ENCODE measurements around the gene CYP11A1.

The CYP11A1 gene

DNA sequence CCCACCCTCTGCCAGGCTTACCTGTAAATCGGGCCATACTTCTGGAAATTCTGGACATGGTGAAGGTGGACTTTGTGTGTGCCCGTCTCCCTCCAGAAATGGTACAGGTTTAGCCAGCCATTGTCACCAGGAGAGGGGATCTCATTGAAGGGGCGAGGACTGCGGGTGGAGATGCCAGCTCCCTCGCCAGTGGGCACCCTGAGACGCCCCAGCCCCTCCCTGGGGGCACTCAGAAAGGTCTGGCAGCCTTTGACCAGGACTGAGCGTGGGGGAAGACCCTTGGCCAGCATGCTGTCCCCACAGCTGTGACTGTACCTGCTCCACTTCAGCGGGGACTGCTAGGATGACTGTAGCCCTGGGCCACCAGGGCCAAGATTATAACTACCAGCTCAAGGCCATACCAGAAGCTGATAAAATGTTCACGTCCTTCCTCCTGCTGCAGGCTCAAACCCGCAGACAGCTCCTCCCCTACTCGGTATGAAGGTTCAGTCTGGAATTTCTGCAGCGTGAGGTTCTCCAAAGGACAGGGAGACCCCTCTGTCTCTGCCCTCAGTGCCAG, at the start of gene CYP11A1:
Gene CYP11A1, minus strand, starts transcription at position 351 of the 559 bp plus-strand sequence. Its CDS starts 61 bp downstream, at position 290.
- DNase-seq: no peak

- no peak for DNase-seq
These were observed 49.8 kb upstream of the CYP11A1 start for GRCh38 chr15:74417225-74417624.

- no peak for DNase-seq
These were observed 48.8 kb upstream of the CYP11A1 start for GRCh38 chr15:74415966-74416916.

DNA sequence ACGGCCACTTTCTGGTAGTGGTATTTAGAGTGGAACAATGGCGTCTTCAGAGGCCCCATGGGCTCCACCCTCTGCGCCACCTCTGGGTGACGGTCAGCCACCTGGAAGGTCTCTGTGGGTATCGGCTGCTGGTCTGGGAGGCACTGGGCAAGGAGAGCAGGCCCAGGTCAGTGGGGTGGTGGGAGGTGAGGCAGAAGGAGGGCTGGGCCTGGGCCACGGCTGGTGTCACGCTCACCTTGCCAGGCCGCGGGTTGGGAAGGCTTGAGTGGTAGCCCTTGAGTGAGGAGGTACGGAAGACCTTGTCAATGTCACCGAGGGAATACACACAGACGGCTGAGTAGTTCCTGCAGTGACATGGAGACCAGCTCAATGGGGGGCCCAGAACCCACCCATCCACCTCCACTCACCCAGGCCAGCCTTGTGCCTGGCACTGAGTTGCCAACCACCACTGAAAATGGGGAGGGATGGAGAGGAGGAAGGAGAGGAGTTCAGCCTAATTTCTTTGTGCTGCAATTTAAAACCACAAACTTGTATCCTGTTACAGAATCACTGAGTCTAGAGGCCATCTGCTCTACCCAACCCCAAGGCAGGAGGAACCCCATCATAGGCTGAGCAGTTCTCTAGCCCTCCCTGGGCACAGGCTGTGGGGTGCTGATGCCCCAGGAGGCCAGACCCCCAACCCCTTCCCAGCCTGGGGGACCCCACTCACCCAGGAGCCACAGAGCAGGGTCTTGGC, 47.3 kb upstream of the CYP11A1 start:
- no peak for DNase-seq

DNA sequence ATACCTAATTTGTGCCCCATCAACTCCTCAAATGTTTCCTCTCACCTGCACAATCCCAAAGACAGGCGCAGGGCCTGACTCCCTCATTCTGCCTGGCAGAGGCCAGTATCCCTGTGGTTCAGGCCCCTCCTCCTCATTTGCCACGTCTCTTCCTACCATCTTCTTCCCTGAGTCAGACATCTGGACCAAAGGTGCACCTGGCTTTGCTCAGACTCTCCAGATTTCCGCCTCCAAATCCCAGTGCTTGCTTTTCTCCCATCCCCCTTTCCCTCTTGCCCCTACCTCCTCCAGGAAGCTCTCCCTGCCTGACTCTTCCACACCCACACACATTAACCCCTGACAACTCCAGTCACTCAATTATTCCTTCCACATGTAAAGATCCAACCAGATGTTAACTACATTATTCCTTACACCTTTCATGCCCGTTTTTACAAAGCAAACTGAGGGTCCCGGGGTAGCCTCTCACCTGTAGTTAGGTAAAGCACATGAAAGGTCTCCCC, 46.7 kb upstream of the CYP11A1 start:
- DNase-seq: no peak

- DNase-seq: no peak
These were observed 46.1 kb upstream of the CYP11A1 start for GRCh38 chr15:74413350-74414080.

- no peak for DNase-seq
These were observed 44.7 kb upstream of the CYP11A1 start for GRCh38 chr15:74412159-74412558.

GRCh38 chr15:74411686-74412085, 44.2 kb upstream of the CYP11A1 start:
- no peak for DNase-seq

- no peak for DNase-seq
These were observed 43.1 kb upstream of the CYP11A1 start for GRCh38 chr15:74410502-74410901.

- DNase-seq: no peak
These were observed 41.8 kb upstream of the CYP11A1 start for GRCh38 chr15:74409225-74409624.

GRCh38 chr15:74408815-74409214, 41.4 kb upstream of the CYP11A1 start:
- DNase-seq: no peak

GRCh38 chr15:74408385-74408784, 40.9 kb upstream of the CYP11A1 start:
- DNase-seq: no peak

GRCh38 chr15:74406992-74407705, 39.7 kb upstream of the CYP11A1 start:
- no peak for DNase-seq

DNA sequence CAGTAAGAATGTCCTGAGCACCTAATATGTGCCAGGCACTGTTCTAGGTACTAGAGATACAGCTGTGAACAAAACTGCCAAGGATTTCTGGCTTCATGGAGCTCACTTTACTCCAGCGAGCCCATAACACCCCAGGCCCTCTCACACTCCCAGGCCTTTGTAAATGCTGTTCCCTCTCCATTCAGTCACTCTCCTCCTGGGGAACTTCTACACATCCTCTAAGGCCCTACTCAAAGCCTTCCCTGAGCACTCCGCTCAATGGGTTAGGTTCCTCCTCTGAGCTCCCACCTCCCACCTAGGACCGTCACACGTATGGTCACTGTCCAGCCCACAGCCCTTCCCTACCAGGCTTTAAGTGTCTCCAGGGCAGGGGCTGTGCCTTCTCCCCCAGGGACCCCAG, 39.1 kb upstream of the CYP11A1 start:
- no peak for DNase-seq

DNA sequence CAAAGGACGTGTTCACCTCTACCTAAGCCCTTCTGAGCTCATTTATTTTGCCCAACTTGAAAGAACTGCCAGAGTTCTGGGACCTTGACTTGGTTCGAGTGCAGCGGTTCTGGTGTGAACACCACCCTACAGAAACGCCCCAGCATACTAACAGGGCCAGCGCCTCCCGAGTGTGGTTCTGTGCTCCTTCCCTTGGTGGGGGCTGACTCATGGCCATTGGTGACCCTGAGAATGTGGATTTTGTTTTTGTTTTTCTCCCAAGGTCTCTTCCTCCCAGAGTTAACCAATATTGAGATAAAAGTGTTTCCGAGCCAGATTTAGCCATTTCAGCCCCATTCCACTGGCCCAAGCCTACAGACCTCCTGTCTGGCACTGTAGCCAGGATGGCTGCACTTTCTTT, 38.4 kb upstream of the CYP11A1 start:
- DNase-seq: no peak

GRCh38 chr15:74403991-74404563, 36.6 kb upstream of the CYP11A1 start:
- DNase-seq: no peak

DNA sequence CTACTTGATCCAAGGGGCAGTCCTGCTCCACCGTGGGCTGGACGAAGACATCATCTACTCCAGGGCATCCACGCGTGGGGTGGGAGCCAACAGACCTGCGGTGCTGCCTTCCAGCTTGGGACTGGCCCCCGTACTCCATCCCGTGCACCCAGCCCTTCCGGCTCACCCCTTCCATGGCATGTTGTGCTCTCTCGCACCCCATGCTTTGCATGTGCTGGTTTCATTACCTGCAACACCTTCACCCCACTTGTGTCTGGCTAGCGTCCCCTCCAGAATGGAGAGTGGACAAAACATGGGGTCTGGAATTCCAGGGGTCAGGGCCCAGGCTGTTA, 36.1 kb upstream of the CYP11A1 start:
- no peak for DNase-seq

DNA sequence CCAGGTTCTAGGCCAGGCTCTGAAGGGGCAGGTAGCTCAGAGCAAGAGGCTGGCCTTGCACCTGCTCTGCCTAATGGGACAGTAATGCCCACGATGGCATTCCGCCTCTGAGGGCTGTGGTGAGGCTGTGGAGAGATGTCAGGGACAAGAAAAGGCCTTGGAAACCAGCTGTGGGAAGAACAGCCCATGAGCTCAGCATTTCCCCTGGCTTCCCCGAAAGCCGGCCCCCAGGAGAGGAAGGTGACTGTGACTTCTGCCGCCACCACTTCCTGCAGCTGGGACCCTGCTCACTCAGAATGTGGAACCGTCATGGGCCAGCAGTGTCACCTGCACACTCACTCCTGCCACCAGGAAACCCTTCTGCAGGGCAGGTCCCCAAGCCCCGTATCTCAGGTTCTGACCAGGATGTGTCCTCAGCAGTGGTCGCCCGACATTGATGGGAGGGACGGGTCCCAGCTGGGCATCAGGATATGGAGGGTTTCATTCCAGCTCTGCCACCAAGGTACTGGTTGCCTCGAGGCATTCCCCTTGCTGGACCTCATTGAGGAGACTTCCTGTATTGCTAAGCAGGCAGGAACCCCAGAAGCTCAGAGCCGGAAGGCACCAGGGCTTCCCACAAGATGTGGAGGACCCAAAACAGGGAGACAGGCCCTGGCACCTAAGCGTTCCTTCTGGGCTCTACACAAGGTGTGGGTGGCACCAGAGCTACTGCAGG, 35.6 kb upstream of the CYP11A1 start:
- no peak for DNase-seq

GRCh38 chr15:74402337-74402841, 34.9 kb upstream of the CYP11A1 start:
- DNase-seq: no peak

GRCh38 chr15:74400915-74401757, 33.7 kb upstream of the CYP11A1 start:
- no peak for DNase-seq

All from hematopoietic multipotent progenitor cell treated with erythropoietin and hydrocortisone succinate and interleukin-3 and kit ligand, for 8 days (in vitro differentiated cells).